Measurements from ENCODE around the gene SLC6A2. TPM values are rescaled to one million over a fixed set of nuclear protein-coding genes. Genes with fewer than 3 reads are reported as not detected.

Gene SLC6A2
- total RNA-seq, 4 donors from 2014 or later = 0.47 to 0.48 TPM; not detected in 2

GRCh38 chr16:55638256-55638655, 17.5 kb upstream of the SLC6A2 start:
- DNase-seq (ENCODE audit: low spot score) (no peak), ATAC-seq (ENCODE audit: low FRiP score) (no peak)
- TF ChIP-seq CTCF (IDR thresholded peaks at IDR 0.05) = no peak

GRCh38 chr16:55640701-55641327, 15.0 kb upstream of the SLC6A2 start:
- DNase-seq (ENCODE audit: low spot score) (no peak), ATAC-seq (ENCODE audit: low FRiP score) (no peak)
- TF ChIP-seq CTCF (IDR thresholded peaks at IDR 0.05) = no peak

GRCh38 chr16:55641430-55642056, 14.2 kb upstream of the SLC6A2 start:
- TF ChIP-seq CTCF (IDR thresholded peaks at IDR 0.05) = no peak
- ATAC-seq (ENCODE audit: low FRiP score) (no peak), DNase-seq (ENCODE audit: low spot score) (no peak)

- no peak for TF ChIP-seq CTCF (IDR thresholded peaks at IDR 0.05)
- ATAC-seq (ENCODE audit: low FRiP score) = no peak
- DNase-seq (ENCODE audit: low spot score) = no peak
Observed at GRCh38 chr16:55642611-55643010, 13.2 kb upstream of the SLC6A2 start.

DNA sequence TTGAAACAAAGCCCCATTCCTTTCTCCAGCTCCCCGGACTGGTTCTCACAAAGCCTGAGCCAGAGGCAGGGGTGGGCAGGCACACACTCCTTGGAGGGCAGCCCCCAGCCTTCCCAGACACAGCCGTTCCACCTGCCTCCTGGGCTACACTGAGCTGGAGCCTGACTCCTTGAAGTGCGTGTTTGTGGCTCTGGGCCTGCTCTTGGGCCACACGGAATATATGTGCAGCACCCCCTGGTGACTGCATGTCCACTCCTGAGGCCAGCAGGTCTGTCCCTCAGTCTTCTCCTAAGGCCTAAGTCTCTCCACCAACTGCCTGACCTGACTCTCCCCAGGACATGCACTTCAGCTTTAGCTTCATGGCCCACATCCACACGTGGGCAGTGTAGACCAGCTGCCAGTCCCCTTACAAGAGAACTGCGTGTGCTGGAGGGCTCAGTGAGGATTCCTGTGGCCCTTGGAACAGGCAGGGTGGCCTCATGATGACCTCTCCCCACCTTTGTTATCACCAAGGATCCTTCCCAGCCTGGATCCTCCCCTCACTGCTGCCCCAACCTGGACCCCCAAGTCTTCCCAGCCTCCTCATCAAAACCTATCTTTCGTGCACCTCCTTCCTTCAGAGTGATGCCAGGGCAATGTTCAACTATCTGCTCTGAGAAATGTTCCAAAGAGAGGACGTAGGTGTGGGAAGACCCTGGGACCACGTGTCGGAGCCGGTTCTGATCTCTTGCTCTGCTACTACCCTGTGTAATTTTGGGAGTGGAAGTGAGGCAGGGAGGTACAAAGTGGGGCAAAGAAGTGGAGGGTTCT, 12.4 kb upstream of the SLC6A2 start:
- no peak for TF ChIP-seq CTCF (IDR thresholded peaks at IDR 0.05)
- ATAC-seq (ENCODE audit: low FRiP score) = no peak
- no peak for DNase-seq (ENCODE audit: low spot score)

DNA sequence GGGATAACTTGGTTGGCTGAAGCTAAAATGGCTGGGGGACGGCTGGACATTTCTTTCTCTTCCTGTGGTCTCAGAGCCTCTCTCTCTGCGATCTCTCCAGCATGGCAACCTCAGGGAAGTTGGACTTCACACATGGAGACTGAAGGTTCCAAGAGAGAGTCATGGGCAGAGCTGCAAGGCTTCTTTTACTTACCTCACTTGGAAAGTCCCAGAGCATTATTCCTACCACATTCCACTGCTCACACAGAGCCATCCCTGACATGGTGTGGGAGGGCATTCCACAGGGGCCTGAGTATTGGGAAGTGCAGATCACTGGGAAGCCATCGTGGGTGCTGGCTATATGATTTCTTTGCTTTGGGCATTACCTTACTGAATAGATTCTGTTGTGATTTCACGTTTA, 9.8 kb upstream of the SLC6A2 start:
- DNase-seq (ENCODE audit: low spot score) (no peak), ATAC-seq (ENCODE audit: low FRiP score) (no peak)

More for the DNA sequence above, 9.8 kb upstream of the SLC6A2 start:
- no peak for TF ChIP-seq CTCF (IDR thresholded peaks at IDR 0.05)
